Measurements from ENCODE around the gene NPEPL1. TPM values are rescaled to one million over a fixed set of nuclear protein-coding genes. Genes with fewer than 3 reads are reported as not detected.

The NPEPL1 gene
- total RNA-seq, 4 donors from 2014 or later = 21.7 to 37.9 (median 29.7) TPM

- 19 to 23% methylated on average over 7 of the region's 7 CpGs for WGBS, 2 donors
- TF ChIP-seq CTCF (IDR thresholded peaks at IDR 0.05) = no peak
- TF ChIP-seq POLR2A (IDR thresholded peaks at IDR 0.05) = no peak
- intact Hi-C loops (cut with DNase I; ENCODE audit: low total_unique reads) = no loop called here
- DNase-seq (ENCODE audit: low spot score in 2 of 2) = peak in 1 of 2 donors; percentile 61
- H3K4me3 ChIP-seq (ENCODE audit: low read depth, poor library complexity, severe bottlenecking) = no peak overlapping the region
Measured at GRCh38 chr20:58690396-58691135, 2.0 kb upstream of the NPEPL1 start.

GRCh38 chr20:58691773-58692578 is 624 bp upstream of the NPEPL1 start:
- intact Hi-C loops (cut with DNase I; ENCODE audit: low total_unique reads) = no loop called here
- DNase-seq (ENCODE audit: low spot score in 2 of 2) = peak in 1 of 2 donors; percentile 93
- no peak for TF ChIP-seq POLR2A (IDR thresholded peaks at IDR 0.05)
- TF ChIP-seq CTCF (IDR thresholded peaks at IDR 0.05) = no peak
- 77 to 88% methylated on average over 16 to 21 of the region's 31 CpGs for WGBS, 2 donors
- H3K4me3 ChIP-seq (ENCODE audit: low read depth, poor library complexity, severe bottlenecking) = no peak overlapping the region

GRCh38 chr20:58693226-58694006 is 816 bp downstream of the NPEPL1 start:
- H3K4me3 ChIP-seq (ENCODE audit: low read depth, poor library complexity, severe bottlenecking) = peak overlapping the region; percentile 34
- intact Hi-C loops (cut with DNase I; ENCODE audit: low total_unique reads) = no loop called here
- 61 to 71% methylated on average over 22 to 27 of the region's 51 CpGs for WGBS, 2 donors
- peak in 1 of 2 donors; percentile 86 for DNase-seq (ENCODE audit: low spot score in 2 of 2)
- TF ChIP-seq POLR2A (IDR thresholded peaks at IDR 0.05) (no peak), CTCF (IDR thresholded peaks at IDR 0.05) (no peak)

- 92 to 94% methylated on average over 33 of the region's 33 CpGs for WGBS, 2 donors
- DNase-seq (ENCODE audit: low spot score in 2 of 2) = peak in 1 of 2 donors; percentile 85
- intact Hi-C loops (cut with DNase I; ENCODE audit: low total_unique reads) = no loop called here
- no peak for TF ChIP-seq CTCF (IDR thresholded peaks at IDR 0.05)
- no peak for TF ChIP-seq POLR2A (IDR thresholded peaks at IDR 0.05)
- H3K4me3 ChIP-seq (ENCODE audit: low read depth, poor library complexity, severe bottlenecking) = no peak overlapping the region
Measured at GRCh38 chr20:58694241-58695083, 1.9 kb downstream of the NPEPL1 start.
